Epithelial cell of esophagus (primary cell): Measurements from ENCODE around the gene NOC2L.

Experiments used
- DNase-seq: peaks from one replicate; pipeline ENCODE4 v3.0.0; 2010; ENCODE audit warnings: low read depth
- H3K4me3 ChIP-seq: 2 replicates; pipeline ENCODE4 v1.5.1; 2011; ENCODE audit warnings: mild to moderate bottlenecking, low read length, control low read depth
- TF ChIP-seq, protein P1 (sequence below): IDR thresholded peaks from 2 replicates; pipeline ENCODE4 v1.5.1; 2011; ENCODE audit warnings: low read depth, mild to moderate bottlenecking, low read length, control low read depth, inconsistent platforms; ENCODE audit not compliant: insufficient read depth; ENCODE audit errors: missing control alignments

NOC2L gene

GRCh38 chr1:962381-963300, 3.6 kb upstream of the NOC2L start:
- TF ChIP-seq, protein P1, sequence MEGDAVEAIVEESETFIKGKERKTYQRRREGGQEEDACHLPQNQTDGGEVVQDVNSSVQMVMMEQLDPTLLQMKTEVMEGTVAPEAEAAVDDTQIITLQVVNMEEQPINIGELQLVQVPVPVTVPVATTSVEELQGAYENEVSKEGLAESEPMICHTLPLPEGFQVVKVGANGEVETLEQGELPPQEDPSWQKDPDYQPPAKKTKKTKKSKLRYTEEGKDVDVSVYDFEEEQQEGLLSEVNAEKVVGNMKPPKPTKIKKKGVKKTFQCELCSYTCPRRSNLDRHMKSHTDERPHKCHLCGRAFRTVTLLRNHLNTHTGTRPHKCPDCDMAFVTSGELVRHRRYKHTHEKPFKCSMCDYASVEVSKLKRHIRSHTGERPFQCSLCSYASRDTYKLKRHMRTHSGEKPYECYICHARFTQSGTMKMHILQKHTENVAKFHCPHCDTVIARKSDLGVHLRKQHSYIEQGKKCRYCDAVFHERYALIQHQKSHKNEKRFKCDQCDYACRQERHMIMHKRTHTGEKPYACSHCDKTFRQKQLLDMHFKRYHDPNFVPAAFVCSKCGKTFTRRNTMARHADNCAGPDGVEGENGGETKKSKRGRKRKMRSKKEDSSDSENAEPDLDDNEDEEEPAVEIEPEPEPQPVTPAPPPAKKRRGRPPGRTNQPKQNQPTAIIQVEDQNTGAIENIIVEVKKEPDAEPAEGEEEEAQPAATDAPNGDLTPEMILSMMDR: no peak
- no peak overlapping the region for H3K4me3 ChIP-seq
- no peak for DNase-seq

DNA sequence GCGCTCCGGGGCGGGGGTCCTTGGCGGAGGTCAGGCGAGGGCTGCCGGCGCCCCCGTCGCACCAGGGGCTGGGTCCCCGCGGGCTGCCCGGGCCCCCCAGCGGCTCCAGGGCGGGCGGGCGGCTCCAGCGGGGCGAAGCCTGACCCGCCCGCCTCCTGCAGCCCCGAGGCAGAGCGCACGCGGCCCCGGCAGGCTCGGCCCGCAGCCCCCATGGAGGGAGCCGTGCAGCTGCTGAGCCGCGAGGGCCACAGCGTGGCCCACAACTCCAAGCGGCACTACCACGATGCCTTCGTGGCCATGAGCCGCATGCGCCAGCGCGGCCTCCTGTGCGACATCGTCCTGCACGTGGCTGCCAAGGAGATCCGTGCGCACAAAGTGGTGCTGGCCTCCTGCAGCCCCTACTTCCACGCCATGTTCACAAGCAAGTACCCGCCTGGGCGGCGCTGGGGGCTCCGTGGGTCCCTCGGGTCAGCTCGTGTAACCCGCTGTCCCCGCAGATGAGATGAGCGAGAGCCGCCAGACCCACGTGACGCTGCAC, 2.1 kb upstream of the NOC2L start:
- TF ChIP-seq, protein P1: no peak
- peak overlapping the region; percentile 46 for H3K4me3 ChIP-seq
- no peak for DNase-seq

- peak; percentile 80 for DNase-seq
- TF ChIP-seq, protein P1: no peak
Measured at GRCh38 chr1:960363-961131, 1.5 kb upstream of the NOC2L start, which contains the start of gene KLHL17. Gene KLHL17 (plus strand): TSS chr1:960584. CDS start chr1:960694, 110 bp downstream.

DNA sequence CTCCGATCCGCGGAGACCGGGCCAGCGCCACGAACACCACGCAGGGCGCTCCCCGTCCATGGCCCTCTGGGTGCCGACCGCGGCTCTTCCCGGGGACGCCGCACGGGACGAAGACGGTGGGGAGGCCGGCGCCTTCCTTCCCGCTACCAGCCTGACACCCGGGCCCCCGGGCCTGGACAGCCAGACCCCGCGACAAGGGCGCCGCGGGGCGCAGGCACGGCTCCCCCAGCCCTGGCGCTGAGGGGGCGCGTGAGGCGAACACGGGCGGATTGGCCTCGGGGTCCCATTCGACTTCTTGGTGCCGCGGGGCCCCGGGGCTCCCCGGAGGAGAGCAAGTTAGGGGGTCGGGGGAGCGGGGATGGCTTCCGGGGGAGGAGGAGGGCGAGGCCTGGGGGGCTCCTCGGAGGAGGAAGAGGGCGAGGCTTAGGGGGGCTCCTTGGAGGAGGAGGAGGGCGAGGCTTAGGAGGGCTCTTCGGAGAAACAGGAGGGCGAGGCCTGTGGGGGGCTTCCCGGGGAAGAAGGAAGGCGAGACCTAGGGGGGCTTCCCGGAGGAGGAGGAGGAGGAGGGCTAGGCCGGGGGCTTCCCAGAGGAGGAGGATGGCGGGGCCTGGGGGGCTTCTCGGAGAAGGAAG, 791 bp upstream of the NOC2L start:
- DNase-seq: no peak
- peak overlapping the region; percentile 46 for H3K4me3 ChIP-seq
- TF ChIP-seq, protein P1: no peak

More at GRCh38 chr1:960363-961131, 1.5 kb upstream of the NOC2L start, which contains the start of gene KLHL17:
- peak within 1 kb of the TSS; percentile 46 for H3K4me3 ChIP-seq

GRCh38 chr1:956636-957035, 2.4 kb downstream of the NOC2L start:
- TF ChIP-seq, protein P1: no peak

DNA sequence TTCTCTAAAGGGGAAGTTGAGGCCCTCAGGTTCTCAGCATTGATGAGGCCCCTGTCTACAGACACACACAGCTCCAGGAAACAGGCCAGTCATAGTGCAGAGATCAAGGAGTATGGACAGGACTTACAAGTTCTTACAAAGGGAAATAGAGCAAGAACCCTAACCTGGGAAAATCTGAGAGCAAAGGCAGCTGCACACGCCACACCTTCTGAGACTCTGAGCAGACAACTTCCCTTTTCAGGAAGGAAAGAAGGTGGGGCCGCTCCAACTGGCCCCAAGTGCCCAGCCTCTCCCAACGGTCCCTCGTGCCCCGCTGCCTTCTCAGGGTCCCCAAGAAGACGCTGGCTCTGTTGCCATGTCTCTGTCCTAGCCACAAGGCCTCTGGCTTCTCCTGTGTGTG, 3.6 kb downstream of the NOC2L start:
- DNase-seq: no peak
- TF ChIP-seq, protein P1: no peak
- H3K4me3 ChIP-seq: no peak overlapping the region

More at GRCh38 chr1:956636-957035, 2.4 kb downstream of the NOC2L start:
- no peak for DNase-seq
- H3K4me3 ChIP-seq: no peak overlapping the region
